NK-92 (cell line): ENCODE results near the gene FUOM.
"Not testable (repeated sequence)": the region's sequence is repeated elsewhere in the genome, so short reads cannot be mapped to it uniquely, and the experiment has no call there.

ENCODE experiments used
- DNase-seq: peaks from one replicate; lab custom pipeline; 2025; ENCODE audit not compliant: unreplicated experiment; lab: John Stamatoyannopoulos, UW

The FUOM gene

GRCh38 chr10:133388973-133389818, 31.4 kb upstream of the FUOM start:
- DNase-seq, result no peak

- no peak for DNase-seq
Observed at GRCh38 chr10:133388236-133388972, 30.6 kb upstream of the FUOM start.

GRCh38 chr10:133386951-133387350, 29.1 kb upstream of the FUOM start:
- not testable (repeated sequence) for DNase-seq

- no peak for DNase-seq
Observed at GRCh38 chr10:133385214-133385613, 27.4 kb upstream of the FUOM start.

GRCh38 chr10:133384071-133384470, 26.3 kb upstream of the FUOM start:
- no peak for DNase-seq

- DNase-seq, result no peak
Observed at GRCh38 chr10:133383551-133383950, 25.7 kb upstream of the FUOM start.

- DNase-seq, result no peak
Observed at GRCh38 chr10:133381036-133381435, 23.2 kb upstream of the FUOM start.

GRCh38 chr10:133379801-133380666, 22.2 kb upstream of the FUOM start:
- no peak for DNase-seq

GRCh38 chr10:133379152-133379800, 21.5 kb upstream of the FUOM start, which contains the start of gene PAOX:
PAOX (plus strand) TSS chr10:133379262; CDS start chr10:133379317, 55 bp downstream.
- DNase-seq, result no peak

- no peak for DNase-seq
Observed at GRCh38 chr10:133378251-133379096, 20.7 kb upstream of the FUOM start.

GRCh38 chr10:133377818-133378250, 20.0 kb upstream of the FUOM start:
- DNase-seq, result no peak

GRCh38 chr10:133377025-133377817, 19.4 kb upstream of the FUOM start:
- no peak for DNase-seq

GRCh38 chr10:133376183-133376582, 18.4 kb upstream of the FUOM start:
- DNase-seq, result not testable (repeated sequence)

- no peak for DNase-seq
Observed at GRCh38 chr10:133375357-133376115, 17.7 kb upstream of the FUOM start.

- DNase-seq, result peak; percentile 49
Observed at GRCh38 chr10:133373174-133374090, 15.6 kb upstream of the FUOM start, which contains the start of gene ECHS1. ECHS1 (minus strand) TSS chr10:133373354; CDS start chr10:133373333, 21 bp downstream.

- no peak for DNase-seq
Observed at GRCh38 chr10:133372507-133372906, 14.7 kb upstream of the FUOM start.
